ENCODE data around the gene RNF222.

GRCh38 chr17:8436844-8437171 lies 39.2 kb upstream of the RNF222 start:
- TF ChIP-seq POLR2A (IDR thresholded peaks at IDR 0.05; ENCODE audit: extremely low read depth, insufficient read length) (no peak), MYC (IDR thresholded peaks at IDR 0.05; ENCODE audit: low read depth, low read length) (no peak)

Measured in NB4 (cell line).